Keratinocyte (primary cell): Measurements from ENCODE around the gene CALY. TPM values are rescaled to one million over a fixed set of nuclear protein-coding genes. Genes with fewer than 3 reads are reported as not detected.

ENCODE experiments used
- DNase-seq: peaks from one replicate; pipeline ENCODE4 v3.0.0-alpha.2; 2011; ENCODE audit warnings: low read depth, missing footprints, low spot score
- FAIRE-seq: peaks from 2 replicates; lab custom pipeline; 2011; peaks lifted over from hg19 to GRCh38; lab: Jason Lieb, UNC
- H2AFZ ChIP-seq: 2 replicates; pipeline ENCODE4 v1.6.0; 2012; ENCODE audit warnings: low read length, control low read depth, inconsistent platforms; ENCODE audit not compliant: control insufficient read depth
- H3K27ac ChIP-seq: 2 replicates; pipeline ENCODE4 v1.5.1; 2011; ENCODE audit warnings: low read length; ENCODE audit not compliant: control insufficient read depth, insufficient read depth
- H3K27me3 ChIP-seq: 3 replicates; pipeline ENCODE4 v1.6.0; 2011; ENCODE audit warnings: low read length; ENCODE audit not compliant: control insufficient read depth, insufficient read depth; ENCODE audit errors: extremely low read depth
- H3K36me3 ChIP-seq, 2 experiments: 2 replicates in 1 of 2; 3 replicates in 1 of 2; pipeline ENCODE4 v1.5.1; 2011; ENCODE audit warnings: low read length in 2 of 2, mild to moderate bottlenecking in 1 of 2; ENCODE audit not compliant: control insufficient read depth in 2 of 2, insufficient read depth in 2 of 2; ENCODE audit errors: extremely low read depth in 1 of 2
- H3K4me1 ChIP-seq: 3 replicates; pipeline ENCODE4 v1.5.1; 2011; ENCODE audit warnings: low read length; ENCODE audit not compliant: control insufficient read depth, insufficient read depth; ENCODE audit errors: extremely low read depth
- H3K4me2 ChIP-seq: 3 replicates; pipeline ENCODE4 v1.6.0; 2011; ENCODE audit warnings: low read depth, low read length; ENCODE audit not compliant: control insufficient read depth, insufficient read depth; ENCODE audit errors: extremely low read depth
- H3K4me3 ChIP-seq, 3 experiments: fragments of 200-600 bp in 1 of 3; sonication (generic) in 1 of 3; 2 replicates in 2 of 3; 3 replicates in 1 of 3; pipeline ENCODE4 v1.5.1; 2011 to 2016; ENCODE audit warnings: low read length in 3 of 3, mild to moderate bottlenecking in 3 of 3, control low read depth in 2 of 3, inconsistent platforms in 1 of 3, low read depth in 1 of 3, mixed read lengths in 1 of 3, mixed run types in 1 of 3, moderate library complexity in 1 of 3; ENCODE audit not compliant: control insufficient read depth in 2 of 3, insufficient read depth in 2 of 3; ENCODE audit errors: extremely low read depth in 1 of 3
- H3K79me2 ChIP-seq: 2 replicates; pipeline ENCODE4 v1.6.0; 2012; ENCODE audit warnings: low read length; ENCODE audit not compliant: control insufficient read depth, insufficient read depth
- H3K9ac ChIP-seq: 3 replicates; pipeline ENCODE4 v1.6.0; 2011; ENCODE audit warnings: low read length; ENCODE audit not compliant: control insufficient read depth, insufficient read depth; ENCODE audit errors: extremely low read depth
- H3K9me1 ChIP-seq: 3 replicates; pipeline ENCODE4 v1.6.0; 2011; ENCODE audit warnings: low read length; ENCODE audit not compliant: control insufficient read depth, insufficient read depth; ENCODE audit errors: extremely low read depth
- H3K9me3 ChIP-seq: 2 replicates; pipeline ENCODE4 v1.5.1; 2012; ENCODE audit warnings: low read depth, low read length; ENCODE audit not compliant: control insufficient read depth
- H4K20me1 ChIP-seq: 3 replicates; pipeline ENCODE4 v1.6.0; 2011; ENCODE audit warnings: low read length; ENCODE audit not compliant: control insufficient read depth, insufficient read depth; ENCODE audit errors: extremely low read depth
- EZH2 ChIP-seq: IDR thresholded peaks from one replicate; pipeline ENCODE4 v1.6.1; 2012; ENCODE audit warnings: inconsistent platforms, mild to moderate bottlenecking, low read length, moderate library complexity
- dilution Hi-C: fragments of 300-500 bp; cut with MboI; formaldehyde crosslinking; loops from one replicate; pipeline ENCODE4 v1.7.0; 2020; ENCODE audit warnings: low sequenced_read_pairs; ENCODE audit not compliant: extremely low pct_ligation_motif_present
- polyA plus RNA-seq, 5 experiments: library from polyadenylated mRNA; depleted of rRNA in 3 of 5; stranded (reverse) in 3 of 5; stranded (forward) in 1 of 5; unstranded in 1 of 5; fragments of >200 nt; gene quantifications; 1 replicate in 1 of 5; 2 replicates in 3 of 5; 3 replicates in 1 of 5; pipeline versions ENCODE4 v1.2.1 to v1.2.3, GENCODE V29; 2011 to 2012; ENCODE audit warnings: missing spikeins in 2 of 5, low read depth in 1 of 5, low replicate concordance in 1 of 5
- TF ChIP-seq, protein P1 (sequence below), 3 experiments: IDR thresholded peaks in 1 of 3; conservative IDR thresholded peaks in 1 of 3; optimal IDR thresholded peaks in 1 of 3; 2 replicates in 2 of 3; 3 replicates in 1 of 3; pipeline versions ENCODE3 to v1.5.1; 2011; ENCODE audit warnings: low read length in 3 of 3, mild to moderate bottlenecking in 3 of 3, moderate library complexity in 2 of 3, control low read depth in 1 of 3, inconsistent platforms in 1 of 3; ENCODE audit not compliant: insufficient read depth in 2 of 3; ENCODE audit errors: extremely low read depth in 1 of 3

CALY gene
- polyA plus RNA-seq, 1 donor (not counting 4 experiments of a cell fraction or from before 2014, with no cell fraction given), result not detected

- dilution Hi-C loops, result no loop called here
- no peak overlapping the region for H2AFZ ChIP-seq
- no peaks in the 10 kb centered on the region for H3K9me3 ChIP-seq
- H3K79me2 ChIP-seq, result no peaks in the 10 kb centered on the region
- H3K9me1 ChIP-seq, result no peaks in the 10 kb centered on the region
- no peaks in the 10 kb centered on the region for H3K4me1 ChIP-seq
- H3K36me3 ChIP-seq, result no peaks in the 10 kb centered on the region
- H3K27me3 ChIP-seq, result peaks cover 11% of the 10 kb centered on the region
- no peak overlapping the region for H3K9ac ChIP-seq
- no peak for FAIRE-seq
- no peak overlapping the region for H3K4me3 ChIP-seq
- no peak for TF ChIP-seq EZH2
- TF ChIP-seq, protein P1, sequence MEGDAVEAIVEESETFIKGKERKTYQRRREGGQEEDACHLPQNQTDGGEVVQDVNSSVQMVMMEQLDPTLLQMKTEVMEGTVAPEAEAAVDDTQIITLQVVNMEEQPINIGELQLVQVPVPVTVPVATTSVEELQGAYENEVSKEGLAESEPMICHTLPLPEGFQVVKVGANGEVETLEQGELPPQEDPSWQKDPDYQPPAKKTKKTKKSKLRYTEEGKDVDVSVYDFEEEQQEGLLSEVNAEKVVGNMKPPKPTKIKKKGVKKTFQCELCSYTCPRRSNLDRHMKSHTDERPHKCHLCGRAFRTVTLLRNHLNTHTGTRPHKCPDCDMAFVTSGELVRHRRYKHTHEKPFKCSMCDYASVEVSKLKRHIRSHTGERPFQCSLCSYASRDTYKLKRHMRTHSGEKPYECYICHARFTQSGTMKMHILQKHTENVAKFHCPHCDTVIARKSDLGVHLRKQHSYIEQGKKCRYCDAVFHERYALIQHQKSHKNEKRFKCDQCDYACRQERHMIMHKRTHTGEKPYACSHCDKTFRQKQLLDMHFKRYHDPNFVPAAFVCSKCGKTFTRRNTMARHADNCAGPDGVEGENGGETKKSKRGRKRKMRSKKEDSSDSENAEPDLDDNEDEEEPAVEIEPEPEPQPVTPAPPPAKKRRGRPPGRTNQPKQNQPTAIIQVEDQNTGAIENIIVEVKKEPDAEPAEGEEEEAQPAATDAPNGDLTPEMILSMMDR (optimal IDR thresholded peaks at IDR 0.05 in 1 of 3, IDR thresholded peaks at IDR 0.05 in 1 of 3, conservative IDR thresholded peaks at IDR 0.05 in 1 of 3; ENCODE audit: extremely low read depth in 1 of 3, insufficient read depth in 2 of 3, low read length in 3 of 3), result no peak
- H3K27ac ChIP-seq, result no peak overlapping the region
- no peaks in the 10 kb centered on the region for H4K20me1 ChIP-seq
- H3K4me2 ChIP-seq, result no peak overlapping the region
- DNase-seq, result no peak
Measured at GRCh38 chr10:133354672-133355240, 18.1 kb upstream of the CALY start.

GRCh38 chr10:133353988-133354605 lies 17.4 kb upstream of the CALY start:
- Histone ChIP-seq H2AFZ (no peak overlapping the region), H3K9me1 (no peaks in the 10 kb centered on the region), H3K9ac (no peak overlapping the region), H3K4me1 (no peaks in the 10 kb centered on the region), H4K20me1 (no peaks in the 10 kb centered on the region), H3K36me3 (no peaks in the 10 kb centered on the region), H3K9me3 (no peaks in the 10 kb centered on the region), H3K79me2 (no peaks in the 10 kb centered on the region), H3K4me2 (no peak overlapping the region), H3K4me3 (no peak overlapping the region), H3K27me3 (peaks cover 11% of the 10 kb centered on the region), H3K27ac (no peak overlapping the region)
- dilution Hi-C loops, result no loop called here
- FAIRE-seq (no peak), DNase-seq (no peak)
- TF ChIP-seq, protein P1 (optimal IDR thresholded peaks at IDR 0.05 in 1 of 3, IDR thresholded peaks at IDR 0.05 in 1 of 3, conservative IDR thresholded peaks at IDR 0.05 in 1 of 3; ENCODE audit: extremely low read depth in 1 of 3, insufficient read depth in 2 of 3, low read length in 3 of 3), result no peak
- TF ChIP-seq EZH2, result no peak
